Osteoblast (primary cell): Measurements from ENCODE around the gene RELN. TPM values are rescaled to one million over a fixed set of nuclear protein-coding genes. Genes with fewer than 3 reads are reported as not detected.

Experiments used
- DNase-seq: peaks from one replicate; pipeline ENCODE4 v3.0.0; 2011; ENCODE audit warnings: low spot score, mixed read lengths; ENCODE audit not compliant: insufficient read length; ENCODE audit errors: missing footprints
- H2AFZ ChIP-seq: 2 replicates; pipeline ENCODE4 v1.6.0; 2011; ENCODE audit warnings: mild to moderate bottlenecking, low read length
- H3K27ac ChIP-seq: 2 replicates; pipeline ENCODE4 v1.5.1; 2011; ENCODE audit warnings: mild to moderate bottlenecking, low read depth, low read length, moderate library complexity
- H3K27me3 ChIP-seq: 2 replicates; pipeline ENCODE4 v1.6.0; 2012; ENCODE audit warnings: mild to moderate bottlenecking, control low read depth, inconsistent platforms, low read length, moderate library complexity; ENCODE audit not compliant: insufficient read depth
- H3K36me3 ChIP-seq: 2 replicates; pipeline ENCODE4 v1.5.1; 2011; ENCODE audit warnings: mild to moderate bottlenecking, low read length, control low read depth, moderate library complexity; ENCODE audit not compliant: insufficient read depth
- H3K4me1 ChIP-seq: 2 replicates; pipeline ENCODE4 v1.5.1; 2011; ENCODE audit warnings: mild to moderate bottlenecking, low read length, control low read depth, moderate library complexity; ENCODE audit not compliant: insufficient read depth
- H3K4me2 ChIP-seq: 2 replicates; pipeline ENCODE4 v1.6.0; 2011; ENCODE audit warnings: mild to moderate bottlenecking, low read length; ENCODE audit not compliant: insufficient read depth
- H3K4me3 ChIP-seq: fragments of 200-600 bp; sonication (generic); 3 replicates; pipeline ENCODE4 v1.5.1; 2012; ENCODE audit warnings: mild to moderate bottlenecking, low read length, inconsistent platforms; ENCODE audit not compliant: insufficient read depth
- H3K79me2 ChIP-seq: 2 replicates; pipeline ENCODE4 v1.6.0; 2012; ENCODE audit warnings: mild to moderate bottlenecking, low read length, control low read depth, inconsistent platforms; ENCODE audit not compliant: insufficient read depth
- H3K9me3 ChIP-seq: 2 replicates; pipeline ENCODE4 v1.5.1; 2011; ENCODE audit warnings: low read depth, low read length, control low read depth
- H4K20me1 ChIP-seq: 2 replicates; pipeline ENCODE4 v1.6.0; 2012; ENCODE audit warnings: mild to moderate bottlenecking, low read length, control low read depth; ENCODE audit not compliant: insufficient read depth
- CTCF ChIP-seq: IDR thresholded peaks from 2 replicates; pipeline ENCODE4 v1.5.1; 2011; ENCODE audit warnings: mild to moderate bottlenecking, low read depth, low read length, moderate library complexity; ENCODE audit errors: extremely low read depth
- total RNA-seq: library from RNA; depleted of rRNA; stranded (reverse); fragments of >200 nt; gene quantifications from 2 replicates; pipeline ENCODE4 v1.2.3, GENCODE V29; 2012

Gene RELN
- total RNA-seq, 1 donor: 0.36 TPM

GRCh38 chr7:103867874-103868273, 121.6 kb downstream of the RELN start:
- no peak for TF ChIP-seq CTCF
- no peaks in the 10 kb centered on the region for H4K20me1 ChIP-seq
- no peak for DNase-seq
- H3K27me3 ChIP-seq: no peaks in the 10 kb centered on the region
- no peak overlapping the region for H3K27ac ChIP-seq
- no peaks in the 10 kb centered on the region for H3K36me3 ChIP-seq
- H3K9me3 ChIP-seq: no peaks in the 10 kb centered on the region
- H3K4me2 ChIP-seq: no peak overlapping the region
- no peak overlapping the region for H3K4me3 ChIP-seq
- H3K4me1 ChIP-seq: no peaks in the 10 kb centered on the region
- no peak overlapping the region for H2AFZ ChIP-seq
- H3K79me2 ChIP-seq: no peaks in the 10 kb centered on the region

GRCh38 chr7:103866919-103867318, 122.5 kb downstream of the RELN start:
- Histone ChIP-seq H4K20me1 (no peaks in the 10 kb centered on the region), H3K36me3 (no peaks in the 10 kb centered on the region), H3K79me2 (no peaks in the 10 kb centered on the region), H3K4me1 (no peaks in the 10 kb centered on the region), H3K27me3 (no peaks in the 10 kb centered on the region), H3K27ac (no peak overlapping the region), H2AFZ (no peak overlapping the region), H3K4me2 (no peak overlapping the region), H3K9me3 (no peaks in the 10 kb centered on the region), H3K4me3 (no peak overlapping the region)
- DNase-seq: no peak
- no peak for TF ChIP-seq CTCF

- no peak for DNase-seq
- Histone ChIP-seq H3K4me3 (no peak overlapping the region), H3K27me3 (no peaks in the 10 kb centered on the region), H4K20me1 (no peaks in the 10 kb centered on the region), H3K4me1 (no peaks in the 10 kb centered on the region), H3K4me2 (no peak overlapping the region), H2AFZ (no peak overlapping the region), H3K9me3 (no peaks in the 10 kb centered on the region), H3K27ac (no peak overlapping the region), H3K36me3 (no peaks in the 10 kb centered on the region), H3K79me2 (no peaks in the 10 kb centered on the region)
- TF ChIP-seq CTCF: no peak
Measured at GRCh38 chr7:103865442-103865841, 124.0 kb downstream of the RELN start.

DNA sequence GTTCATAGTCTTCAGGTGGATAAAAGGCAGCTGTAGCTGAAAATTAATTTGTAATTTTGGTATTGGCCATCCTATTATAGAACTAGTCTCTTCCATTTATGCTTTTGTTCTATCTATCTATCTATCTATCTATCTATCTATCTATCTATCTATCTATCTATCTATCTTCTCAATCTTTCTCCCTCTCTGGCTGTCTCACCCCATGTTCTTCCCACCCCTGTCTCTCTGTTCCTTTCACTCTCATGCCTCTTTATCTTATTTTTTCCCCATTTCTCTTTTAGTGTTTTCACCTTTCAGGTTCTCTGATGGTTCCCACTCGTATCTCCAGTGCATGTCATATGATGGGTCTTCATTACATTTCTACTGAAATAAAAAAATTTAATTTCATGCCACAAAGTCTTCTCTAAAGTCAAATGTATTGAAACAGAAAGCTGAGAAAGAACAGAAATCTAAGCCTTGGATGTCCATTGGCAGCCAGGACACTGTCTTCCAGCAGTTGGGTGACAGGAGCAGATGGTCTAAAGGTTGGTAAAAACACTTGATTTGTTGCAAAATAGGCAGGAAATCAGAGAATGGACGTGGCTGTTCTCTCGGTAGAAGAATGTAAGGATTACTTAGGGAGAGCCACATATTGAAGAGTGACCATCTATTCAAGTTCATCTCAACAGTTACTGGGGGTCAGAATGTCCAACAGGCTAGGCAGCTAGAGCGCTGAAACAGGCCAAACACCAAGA, 127.0 kb downstream of the RELN start:
- Histone ChIP-seq H3K4me2 (no peak overlapping the region), H3K27ac (no peak overlapping the region), H4K20me1 (no peaks in the 10 kb centered on the region), H3K79me2 (no peaks in the 10 kb centered on the region), H2AFZ (no peak overlapping the region), H3K4me3 (no peak overlapping the region), H3K9me3 (no peaks in the 10 kb centered on the region), H3K36me3 (no peaks in the 10 kb centered on the region), H3K4me1 (no peaks in the 10 kb centered on the region), H3K27me3 (no peaks in the 10 kb centered on the region)
- DNase-seq: no peak
- no peak for TF ChIP-seq CTCF
